Smooth muscle cell of bladder (primary cell): ENCODE data around the gene DOCK1. TPM values are rescaled to one million over a fixed set of nuclear protein-coding genes. Genes with fewer than 3 reads are reported as not detected.

Source experiments
- total RNA-seq: library from RNA; depleted of rRNA; stranded (reverse); fragments of >200 nt; gene quantifications from 2 replicates; pipeline ENCODE4 v1.2.3, GENCODE V29; 2014

DOCK1 gene
- total RNA-seq, result 84.2 and 98.5 TPM in 2 replicates

DNA sequence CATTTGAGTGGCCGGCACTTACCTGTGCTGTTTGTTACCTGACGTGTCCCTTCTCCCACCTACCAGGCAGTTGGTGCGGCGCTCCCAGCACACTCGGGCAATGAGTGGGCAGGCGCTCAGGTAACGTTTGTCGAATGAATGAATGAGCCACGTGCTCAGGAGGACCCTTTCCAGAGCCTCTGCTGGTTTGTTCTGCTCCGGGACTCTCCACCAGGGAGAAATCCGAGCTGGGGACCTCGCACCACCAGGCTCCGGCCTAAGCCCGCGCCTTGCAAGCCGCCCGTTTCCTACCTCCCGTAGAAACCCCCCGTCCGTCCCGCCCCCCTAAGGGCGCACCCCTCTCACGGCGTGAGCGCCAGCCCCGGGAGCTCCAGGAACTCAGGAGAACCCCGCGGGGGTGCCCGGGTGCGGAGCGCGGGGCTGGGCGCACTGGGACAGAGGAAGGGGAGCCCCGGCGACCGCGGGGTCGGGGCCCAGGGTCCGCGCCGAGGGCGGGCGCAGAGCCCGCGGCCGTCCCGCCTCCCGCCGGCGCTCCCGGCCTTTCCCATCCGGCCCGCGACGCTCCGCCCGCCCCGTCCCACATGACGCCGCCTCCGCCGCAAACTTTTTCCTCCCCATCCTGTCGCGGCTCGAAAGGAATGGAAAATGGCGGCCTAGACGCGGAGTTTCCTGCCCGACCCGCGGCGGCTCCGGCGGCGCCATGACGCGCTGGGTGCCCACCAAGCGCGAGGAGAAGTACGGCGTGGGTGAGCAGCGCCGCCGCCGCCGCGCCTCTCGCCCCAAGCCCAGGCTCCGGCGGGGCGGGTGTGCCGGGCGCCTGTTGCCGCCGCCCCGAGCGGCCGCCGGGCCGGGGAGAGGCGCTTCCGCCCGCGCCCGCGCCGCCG lies at the start of gene DOCK1:
DOCK1 (plus strand) TSS at position 611 of the 884 bp plus-strand sequence; CDS start at position 701, 90 bp downstream.

DNA sequence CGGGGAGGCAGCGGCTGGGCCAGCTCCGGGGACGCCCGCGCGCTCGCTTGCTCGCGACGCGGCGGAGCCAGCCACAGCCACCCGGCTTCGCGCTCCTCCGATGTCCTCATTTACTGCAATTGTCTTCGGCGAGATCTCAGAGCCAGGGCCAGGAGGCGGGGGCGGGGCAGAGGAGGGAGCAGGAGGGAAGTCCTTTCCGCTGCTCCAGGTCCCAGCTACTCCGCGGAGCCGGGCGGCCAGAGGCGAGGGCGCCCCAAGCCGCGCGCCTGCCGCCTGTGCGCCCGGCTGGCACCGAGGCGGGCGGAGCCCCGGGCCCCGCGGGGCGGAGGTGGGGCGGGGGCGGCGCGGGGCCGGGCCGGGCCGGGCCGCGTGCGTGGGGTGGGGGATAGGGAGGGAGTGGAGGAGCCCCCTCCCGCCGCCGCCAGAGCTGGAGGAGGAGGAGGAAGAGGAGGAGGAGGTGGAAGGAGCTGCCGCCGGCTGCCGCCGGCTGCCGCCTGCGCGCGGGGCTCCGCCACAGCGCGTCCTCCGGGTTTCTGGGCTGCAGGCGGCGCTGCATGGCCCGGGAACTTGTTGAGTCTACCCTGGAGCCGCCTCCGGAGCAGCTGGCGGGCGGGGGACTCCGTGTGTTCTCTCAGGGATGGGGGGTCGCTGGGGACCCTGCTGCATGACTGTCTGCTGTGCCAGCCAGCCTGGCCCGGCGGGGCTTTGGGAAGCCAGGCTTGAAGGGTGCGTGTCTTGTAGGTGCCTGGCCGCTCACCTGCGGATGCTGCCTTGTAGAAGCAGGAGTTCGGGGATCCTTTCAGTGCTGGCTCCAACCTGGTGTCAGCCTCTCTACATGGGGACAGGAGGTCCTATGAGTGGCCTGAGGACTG lies 291.3 kb downstream of the DOCK1 start, which contains the start of gene INSYN2A:
INSYN2A (minus strand) TSS at position 310 of the 872 bp plus-strand sequence. CDS start 20,196 bp downstream, outside the sequence.

Other genes starting within 250 kb of the DOCK1 start
- under 0.01 TPM in 2 replicates for gene C10orf90, start 234.7 kb upstream of the DOCK1 start, total RNA-seq